Mesendoderm (in vitro differentiated cells): ENCODE results near the gene SPRYD4.
"Not testable (repeated sequence)": the region's sequence is repeated elsewhere in the genome, so short reads cannot be mapped to it uniquely, and the experiment has no call there.

Experiments
- DNase-seq: peaks from one replicate; pipeline ENCODE4 v3.0.0; 2013
- H2AK5ac ChIP-seq: 2 replicates; pipeline ENCODE4 v1.6.1; 2013; ENCODE audit warnings: low read length, inconsistent platforms
- H2BK120ac ChIP-seq: 2 replicates; pipeline ENCODE4 v1.6.1; 2013; ENCODE audit warnings: low read depth, mild to moderate bottlenecking, low read length, moderate library complexity, mixed read lengths
- H2BK15ac ChIP-seq: replicated peaks from 2 replicates; pipeline ENCODE4 v1.6.1; 2013; ENCODE audit warnings: low read depth, mild to moderate bottlenecking, moderate library complexity
- H2BK5ac ChIP-seq: 2 replicates; pipeline ENCODE4 v1.6.1; 2013; ENCODE audit warnings: low read length, inconsistent platforms
- H3K18ac ChIP-seq: 2 replicates; pipeline ENCODE4 v1.6.1; 2013; ENCODE audit warnings: mild to moderate bottlenecking, low read length, mixed read lengths
- H3K23ac ChIP-seq: one replicate; pipeline ENCODE4 v1.6.1; 2013; ENCODE audit warnings: low read length
- H3K27ac ChIP-seq: 2 replicates; pipeline ENCODE4 v1.5.1; 2013; ENCODE audit warnings: low read depth, mild to moderate bottlenecking, inconsistent platforms, low read length, moderate library complexity
- H3K27me3 ChIP-seq: 2 replicates; pipeline ENCODE4 v1.6.1; 2013; ENCODE audit warnings: low read length, control low read depth, mild to moderate bottlenecking, inconsistent platforms; ENCODE audit not compliant: insufficient read depth, poor library complexity
- H3K36me3 ChIP-seq: 2 replicates; pipeline ENCODE4 v1.6.1; 2013; ENCODE audit warnings: low read length, inconsistent platforms; ENCODE audit not compliant: control insufficient read depth, insufficient read depth
- H3K4ac ChIP-seq: one replicate; pipeline ENCODE4 v1.6.1; 2013; ENCODE audit warnings: low read depth, mild to moderate bottlenecking, low read length, moderate library complexity
- H3K4me1 ChIP-seq: 2 replicates; pipeline ENCODE4 v1.6.1; 2013; ENCODE audit warnings: low read depth, low read length, inconsistent platforms; ENCODE audit not compliant: control insufficient read depth
- H3K4me2 ChIP-seq: 2 replicates; pipeline ENCODE4 v1.6.1; 2013; ENCODE audit warnings: low read length
- H3K4me3 ChIP-seq: 2 replicates; pipeline ENCODE4 v1.5.1; 2013; ENCODE audit warnings: mild to moderate bottlenecking, low read length
- H3K56ac ChIP-seq: one replicate; pipeline ENCODE4 v1.6.1; 2013; ENCODE audit warnings: low read length
- H3K79me1 ChIP-seq: 2 replicates; pipeline ENCODE4 v1.6.1; 2013; ENCODE audit warnings: low read length, inconsistent platforms
- H3K79me2 ChIP-seq: 2 replicates; pipeline ENCODE4 v1.6.1; 2013; ENCODE audit warnings: mild to moderate bottlenecking, low read length; ENCODE audit not compliant: control insufficient read depth, insufficient read depth
- H3K9ac ChIP-seq: 2 replicates; pipeline ENCODE4 v1.6.1; 2013; ENCODE audit warnings: low read length, inconsistent platforms
- H4K5ac ChIP-seq: one replicate; pipeline ENCODE4 v1.6.1; 2013; ENCODE audit warnings: low read length
- H4K8ac ChIP-seq: one replicate; pipeline ENCODE4 v1.6.1; 2013; ENCODE audit warnings: low read depth, mild to moderate bottlenecking, control low read depth, low read length, moderate library complexity
- WGBS: extraction: QIAGEN DNeasy Blood & Tissue Kit; methylation state at CpG from one replicate; pipeline ENCODE4 v1.1.7; 2013; ENCODE audit warnings: low lambda C conversion rate, missing lambda C conversion rate; ENCODE audit not compliant: insufficient coverage; ENCODE audit errors: extremely low coverage; 5-methylcytosine and 5-hydroxymethylcytosine counted together

SPRYD4 gene

DNA sequence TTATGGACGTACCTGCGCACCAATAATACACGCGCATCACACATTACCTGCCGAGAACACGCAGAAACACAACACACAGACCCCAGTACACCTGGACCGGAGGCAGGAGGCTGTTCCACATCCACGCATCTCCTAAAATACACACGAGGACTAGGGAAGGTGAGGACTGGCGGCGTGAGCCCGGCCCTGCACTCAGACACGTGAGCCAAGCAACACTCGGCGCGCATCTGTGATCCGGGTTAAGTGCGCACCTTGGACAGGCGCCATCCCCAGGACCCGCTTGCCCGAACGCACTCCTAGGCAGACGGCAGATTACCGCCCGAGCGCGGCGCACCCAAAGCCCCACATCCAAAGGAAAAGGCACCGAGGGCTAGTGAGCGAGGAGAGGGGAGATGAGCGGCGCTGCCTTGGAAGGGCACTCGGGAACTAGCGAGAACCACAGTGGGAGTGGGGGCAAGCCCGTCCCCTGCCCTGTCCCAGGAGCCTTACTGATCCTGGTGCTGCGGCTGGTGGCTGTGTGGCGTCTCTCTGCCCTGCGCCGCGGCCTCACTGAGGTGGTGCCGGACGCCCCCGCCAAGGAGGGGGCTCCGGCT lies 19.2 kb downstream of the SPRYD4 start:
- no peaks in the 10 kb centered on the region for H3K79me1 ChIP-seq
- DNase-seq, result peak; percentile 58
- peak overlapping the region; percentile 83 for H3K4me2 ChIP-seq
- H2BK120ac ChIP-seq, result no peak overlapping the region
- H3K79me2 ChIP-seq, result no peaks in the 10 kb centered on the region
- no peak overlapping the region for H2AK5ac ChIP-seq
- no peak overlapping the region for H2BK5ac ChIP-seq
- no peak overlapping the region for H4K5ac ChIP-seq
- H3K36me3 ChIP-seq, result no peaks in the 10 kb centered on the region
- H3K18ac ChIP-seq, result no peak overlapping the region
- peaks cover 16% of the 10 kb centered on the region for H3K27me3 ChIP-seq
- no peak overlapping the region for H3K23ac ChIP-seq
- H3K4me3 ChIP-seq, result peak overlapping the region; percentile 8
- H2BK15ac ChIP-seq, result no peak overlapping the region
- H4K8ac ChIP-seq, result no peak overlapping the region
- H3K56ac ChIP-seq, result peak overlapping the region; percentile 65
- no peak overlapping the region for H3K4ac ChIP-seq
- H3K27ac ChIP-seq, result no peak overlapping the region
- H3K4me1 ChIP-seq, result no peaks in the 10 kb centered on the region
- H3K9ac ChIP-seq, result peak overlapping the region; percentile 48
- WGBS, result no CpG with 5 or more reads among the region's 44 CpGs

GRCh38 chr12:56488041-56488955 lies 19.9 kb downstream of the SPRYD4 start, which contains the start of gene GLS2:
GLS2 (minus strand) TSS chr12:56488161; CDS start chr12:56488118, 43 bp downstream.
- Histone ChIP-seq H3K36me3 (no peaks in the 10 kb centered on the region), H4K8ac (no peak within 1 kb of the TSS), H3K4me3 (peak within 1 kb of the TSS; percentile 8), H4K5ac (no peak within 1 kb of the TSS), H3K4me2 (peak within 1 kb of the TSS; percentile 83), H3K4ac (no peak within 1 kb of the TSS), H2BK5ac (no peak within 1 kb of the TSS), H3K4me1 (no peaks in the 10 kb centered on the region), H3K56ac (peak within 1 kb of the TSS; percentile 65), H3K18ac (no peak within 1 kb of the TSS), H3K9ac (peak within 1 kb of the TSS; percentile 48), H2AK5ac (no peak within 1 kb of the TSS), H3K79me2 (no peaks in the 10 kb centered on the region), H3K27me3 (peaks cover 16% of the 10 kb centered on the region), H3K79me1 (no peaks in the 10 kb centered on the region), H3K23ac (no peak within 1 kb of the TSS), H3K27ac (no peak within 1 kb of the TSS), H2BK120ac (no peak within 1 kb of the TSS), H2BK15ac (no peak within 1 kb of the TSS)
- peak; percentile 81 for DNase-seq
- no CpG with 5 or more reads among the region's 59 CpGs for WGBS

- Histone ChIP-seq H3K27me3 (peaks cover 16% of the 10 kb centered on the region), H4K8ac (no peak overlapping the region)
Observed at GRCh38 chr12:56490360-56490759, 22.0 kb downstream of the SPRYD4 start.

GRCh38 chr12:56493409-56494105 lies 25.2 kb downstream of the SPRYD4 start:
- H3K23ac ChIP-seq, H3K79me2 ChIP-seq, H2BK15ac ChIP-seq, H3K4me3 ChIP-seq, H3K36me3 ChIP-seq, H3K4ac ChIP-seq, H3K56ac ChIP-seq, H3K9ac ChIP-seq, H3K18ac ChIP-seq, H4K5ac ChIP-seq, H2BK5ac ChIP-seq, H3K27ac ChIP-seq, DNase-seq, H2AK5ac ChIP-seq, H3K27me3 ChIP-seq, H4K8ac ChIP-seq, H2BK120ac ChIP-seq, H3K4me1 ChIP-seq, H3K4me2 ChIP-seq, H3K79me1 ChIP-seq: not testable (repeated sequence)
- no CpG with 5 or more reads among the region's 31 CpGs for WGBS

More at GRCh38 chr12:56490360-56490759, 22.0 kb downstream of the SPRYD4 start:
- no peak overlapping the region for H3K27ac ChIP-seq
- H2BK120ac ChIP-seq, result no peak overlapping the region
- H3K79me2 ChIP-seq, result no peaks in the 10 kb centered on the region
- no peak overlapping the region for H2AK5ac ChIP-seq
- H3K4ac ChIP-seq, result no peak overlapping the region
- H2BK15ac ChIP-seq, result no peak overlapping the region
- H4K5ac ChIP-seq, result no peak overlapping the region
- no peak overlapping the region for H3K4me3 ChIP-seq
- H3K36me3 ChIP-seq, result no peaks in the 10 kb centered on the region
- no peaks in the 10 kb centered on the region for H3K79me1 ChIP-seq
- H3K4me1 ChIP-seq, result no peaks in the 10 kb centered on the region
- no peak overlapping the region for H3K4me2 ChIP-seq
- H3K9ac ChIP-seq, result no peak overlapping the region
- no peak overlapping the region for H2BK5ac ChIP-seq
- H3K56ac ChIP-seq, result no peak overlapping the region
- no peak overlapping the region for H3K18ac ChIP-seq
- H3K23ac ChIP-seq, result no peak overlapping the region
- DNase-seq, result no peak

GRCh38 chr12:56494106-56494415 lies 25.7 kb downstream of the SPRYD4 start:
- H3K4me2 ChIP-seq, DNase-seq, H2AK5ac ChIP-seq, H4K8ac ChIP-seq, H3K27ac ChIP-seq, H3K4me3 ChIP-seq, H4K5ac ChIP-seq, H3K27me3 ChIP-seq, H2BK120ac ChIP-seq, H3K56ac ChIP-seq, H3K36me3 ChIP-seq, H3K9ac ChIP-seq, H2BK15ac ChIP-seq, H3K18ac ChIP-seq, H3K79me1 ChIP-seq, H3K79me2 ChIP-seq, H2BK5ac ChIP-seq, H3K23ac ChIP-seq, H3K4me1 ChIP-seq, H3K4ac ChIP-seq: not testable (repeated sequence)
- no CpG with 5 or more reads among the region's 15 CpGs for WGBS
